ENCODE data around the gene SLC15A3.

Gene SLC15A3

GRCh38 chr11:60989093-60989650 is 37.2 kb upstream of the SLC15A3 start:
- H3K4me3 ChIP-seq: no peak overlapping the region
- H3K4me2 ChIP-seq: peak overlapping the region; percentile 6 to 65 (median 51); a peak in 21 of 22 replicates
- peaks cover 12 to 26% (median 20%) of the 10 kb centered on the region in 10 experiments for H3K4me1 ChIP-seq
- peaks cover 0 to 11% (median 0%) of the 10 kb centered on the region in 11 experiments; a peak in 3 of 22 replicates for H3K27me3 ChIP-seq
- H3K36me3 ChIP-seq: no peaks in the 10 kb centered on the region
- TF ChIP-seq Cebpa-rat (IDR thresholded peaks at IDR 0.05): no peak
- no peaks in the 10 kb centered on the region for H3K9me3 ChIP-seq (replicated peaks in 1 of 11)
- no peak overlapping the region for H3K27ac ChIP-seq
- H3K9ac ChIP-seq: no peak overlapping the region
- no peaks in the 10 kb centered on the region for H4K20me1 ChIP-seq

DNA sequence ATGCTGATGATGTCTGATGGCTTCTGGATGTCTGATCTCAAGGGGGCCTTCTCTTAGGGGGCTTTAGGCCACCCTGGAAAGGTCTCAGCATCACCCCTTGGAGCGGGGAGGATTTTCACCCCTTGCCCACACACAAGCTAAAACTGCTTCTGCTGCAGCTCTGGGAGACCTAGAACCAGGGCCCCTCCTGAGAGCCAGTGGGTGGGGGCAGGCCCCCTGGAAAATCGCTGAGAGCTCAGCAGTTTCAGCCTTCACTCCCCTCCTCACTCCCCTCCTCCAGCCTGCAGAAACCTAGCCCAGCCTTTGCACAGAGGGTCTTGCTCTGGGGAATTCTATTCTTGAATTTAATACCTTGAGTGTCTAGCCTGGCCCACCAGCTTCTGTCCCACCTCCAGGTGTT is 36.7 kb upstream of the SLC15A3 start:
- Histone ChIP-seq H4K20me1 (no peaks in the 10 kb centered on the region), H3K4me3 (no peak overlapping the region), H3K4me1 (peaks cover 12 to 26% (median 20%) of the 10 kb centered on the region in 10 experiments), H3K27ac (no peak overlapping the region), H3K36me3 (no peaks in the 10 kb centered on the region), H3K9ac (no peak overlapping the region), H3K4me2 (peak overlapping the region in 8 of 11 experiments; percentile 6 to 65 (median 50); a peak in 13 of 22 replicates), H3K27me3 (peaks cover 0 to 11% (median 0%) of the 10 kb centered on the region in 11 experiments; a peak in 3 of 22 replicates), H3K9me3 (replicated peaks in 1 of 11) (no peaks in the 10 kb centered on the region)
- TF ChIP-seq Cebpa-rat (IDR thresholded peaks at IDR 0.05): no peak

GRCh38 chr11:60987577-60988277 is 35.8 kb upstream of the SLC15A3 start:
- no peak for TF ChIP-seq Cebpa-rat (IDR thresholded peaks at IDR 0.05)
- H3K27me3 ChIP-seq: peaks cover 0 to 11% (median 0%) of the 10 kb centered on the region in 11 experiments; a peak in 3 of 22 replicates
- H3K9me3 ChIP-seq (replicated peaks in 1 of 11): no peaks in the 10 kb centered on the region
- no peak overlapping the region for H3K4me2 ChIP-seq
- H3K4me3 ChIP-seq: no peak overlapping the region
- no peak overlapping the region for H3K27ac ChIP-seq
- peaks cover 9 to 26% (median 18%) of the 10 kb centered on the region in 10 experiments for H3K4me1 ChIP-seq
- no peaks in the 10 kb centered on the region for H3K36me3 ChIP-seq
- no peak overlapping the region for H3K9ac ChIP-seq
- no peaks in the 10 kb centered on the region for H4K20me1 ChIP-seq

- Histone ChIP-seq H3K4me1 (peaks cover 8 to 26% (median 18%) of the 10 kb centered on the region in 10 experiments), H3K4me2 (peak overlapping the region in 8 of 11 experiments; percentile 5 to 56 (median 31); a peak in 12 of 22 replicates), H4K20me1 (no peaks in the 10 kb centered on the region), H3K36me3 (no peaks in the 10 kb centered on the region), H3K4me3 (no peak overlapping the region), H3K9me3 (replicated peaks in 1 of 11) (no peaks in the 10 kb centered on the region), H3K9ac (no peak overlapping the region), H3K27me3 (peaks cover 0 to 11% (median 0%) of the 10 kb centered on the region in 11 experiments; a peak in 3 of 22 replicates), H3K27ac (no peak overlapping the region)
- TF ChIP-seq Cebpa-rat (IDR thresholded peaks at IDR 0.05): no peak
These were observed 34.3 kb upstream of the SLC15A3 start for GRCh38 chr11:60985991-60986915.

- Histone ChIP-seq H3K9ac (no peak overlapping the region), H3K27ac (no peak overlapping the region), H3K9me3 (replicated peaks in 1 of 11) (no peaks in the 10 kb centered on the region), H3K36me3 (no peaks in the 10 kb centered on the region), H3K4me2 (peak overlapping the region in 1 of 11 experiments; percentile 52; a peak in 1 of 22 replicates), H3K4me1 (peaks cover 8 to 26% (median 18%) of the 10 kb centered on the region in 10 experiments), H4K20me1 (no peaks in the 10 kb centered on the region), H3K27me3 (peaks cover 0 to 11% (median 0%) of the 10 kb centered on the region in 11 experiments; a peak in 3 of 22 replicates), H3K4me3 (no peak overlapping the region)
- TF ChIP-seq Cebpa-rat (IDR thresholded peaks at IDR 0.05): no peak
These were observed 33.5 kb upstream of the SLC15A3 start for GRCh38 chr11:60985501-60985900.

DNA sequence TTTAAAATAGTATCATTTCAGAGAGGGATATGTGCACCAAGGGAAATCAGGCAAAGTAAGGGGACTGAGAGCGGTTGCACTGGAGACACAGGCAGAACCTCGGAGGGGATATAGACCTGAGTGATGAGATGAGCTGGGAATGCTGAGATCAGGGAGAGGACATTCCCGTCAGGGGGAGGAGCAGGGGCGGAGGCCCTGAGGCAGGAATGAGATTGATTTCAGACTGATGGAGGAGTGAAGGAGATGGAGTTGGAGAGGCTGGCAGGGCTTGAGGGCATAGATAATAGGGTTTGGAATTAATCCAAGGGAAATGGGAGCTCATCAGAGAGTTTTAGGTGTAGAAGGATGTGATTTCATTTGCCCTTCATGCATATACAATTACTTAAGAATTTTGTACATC is 32.7 kb upstream of the SLC15A3 start:
- H3K4me3 ChIP-seq: no peak overlapping the region
- H3K27ac ChIP-seq: no peak overlapping the region
- peaks cover 0 to 11% (median 0%) of the 10 kb centered on the region in 11 experiments; a peak in 3 of 22 replicates for H3K27me3 ChIP-seq
- peaks cover 10 to 26% (median 18%) of the 10 kb centered on the region in 10 experiments for H3K4me1 ChIP-seq
- H3K9me3 ChIP-seq (replicated peaks in 1 of 11): no peaks in the 10 kb centered on the region
- H3K9ac ChIP-seq: no peak overlapping the region
- TF ChIP-seq Cebpa-rat (IDR thresholded peaks at IDR 0.05): no peak
- no peak overlapping the region for H3K4me2 ChIP-seq
- no peaks in the 10 kb centered on the region for H3K36me3 ChIP-seq
- H4K20me1 ChIP-seq: no peaks in the 10 kb centered on the region

- H4K20me1 ChIP-seq: no peaks in the 10 kb centered on the region
- H3K27me3 ChIP-seq: peaks cover 0 to 8% (median 0%) of the 10 kb centered on the region in 11 experiments; a peak in 2 of 22 replicates
- H3K27ac ChIP-seq: no peak overlapping the region
- no peaks in the 10 kb centered on the region for H3K9me3 ChIP-seq (replicated peaks in 1 of 11)
- H3K9ac ChIP-seq: no peak overlapping the region
- H3K4me2 ChIP-seq: no peak overlapping the region
- no peaks in the 10 kb centered on the region for H3K36me3 ChIP-seq
- no peak overlapping the region for H3K4me3 ChIP-seq
- TF ChIP-seq Cebpa-rat (IDR thresholded peaks at IDR 0.05): no peak
- H3K4me1 ChIP-seq: peaks cover 10 to 27% (median 18%) of the 10 kb centered on the region in 10 experiments
These were observed 32.2 kb upstream of the SLC15A3 start for GRCh38 chr11:60984149-60984548.

GRCh38 chr11:60982184-60982583 is 30.2 kb upstream of the SLC15A3 start:
- H3K4me1 ChIP-seq: peaks cover 27 to 41% (median 33%) of the 10 kb centered on the region in 10 experiments

GRCh38 chr11:60981515-60981914 is 29.5 kb upstream of the SLC15A3 start:
- no peaks in the 10 kb centered on the region for H3K36me3 ChIP-seq
- H3K4me1 ChIP-seq: peaks cover 34 to 41% (median 39%) of the 10 kb centered on the region in 10 experiments

More at GRCh38 chr11:60982184-60982583, 30.2 kb upstream of the SLC15A3 start:
- Histone ChIP-seq H3K27ac (no peak overlapping the region), H3K4me2 (no peak overlapping the region), H3K9ac (no peak overlapping the region), H3K36me3 (no peaks in the 10 kb centered on the region), H3K9me3 (replicated peaks in 1 of 11) (no peaks in the 10 kb centered on the region), H4K20me1 (no peaks in the 10 kb centered on the region), H3K27me3 (no peaks in the 10 kb centered on the region), H3K4me3 (no peak overlapping the region)
- no peak for TF ChIP-seq Cebpa-rat (IDR thresholded peaks at IDR 0.05)

More at GRCh38 chr11:60981515-60981914, 29.5 kb upstream of the SLC15A3 start:
- Histone ChIP-seq H3K27ac (no peak overlapping the region), H3K9me3 (replicated peaks in 1 of 11) (no peaks in the 10 kb centered on the region), H3K4me3 (no peak overlapping the region), H3K4me2 (no peak overlapping the region), H3K27me3 (no peaks in the 10 kb centered on the region), H4K20me1 (no peaks in the 10 kb centered on the region), H3K9ac (no peak overlapping the region)
- TF ChIP-seq Cebpa-rat (IDR thresholded peaks at IDR 0.05): no peak

All from BLaER1 treated with 17β-estradiol and CSF1 and Interleukin-3, amounts not matched to agents 10 nM and 100 nM (cell line).